ENCODE measurements around the gene KCTD7. TPM values are rescaled to one million over a fixed set of nuclear protein-coding genes. Genes with fewer than 3 reads are reported as not detected.

The KCTD7 gene
- total RNA-seq, 1 experiment from 2014 or later, result 5.5 TPM

GRCh38 chr7:66667023-66667728 is 38.5 kb downstream of the KCTD7 start:
- H3K9me3 Mint-ChIP-seq (ENCODE audit: low read depth, unreplicated experiment), result no peaks in the 10 kb centered on the region
- intact Hi-C loops (cut with micrococcal nuclease; ENCODE audit: unreplicated experiment), result no loop called here
- no peaks in the 10 kb centered on the region for H3K4me1 Mint-ChIP-seq (ENCODE audit: low read depth, unreplicated experiment)
- H3K27me3 Mint-ChIP-seq (ENCODE audit: unreplicated experiment), result no peaks in the 10 kb centered on the region
- peaks cover 4% of the 10 kb centered on the region for H3K36me3 Mint-ChIP-seq (ENCODE audit: insufficient read depth, unreplicated experiment)
- BruUV-seq (replicated peaks), result no TSS peak
- DNase-seq, result no peak
- no peak overlapping the region for H3K27ac Mint-ChIP-seq (ENCODE audit: unreplicated experiment)
- H3K4me3 Mint-ChIP-seq (ENCODE audit: low read depth, unreplicated experiment), result no peak overlapping the region
- TF ChIP-seq CTCF (IDR thresholded peaks at IDR 0.05; ENCODE audit: unreplicated experiment), result no peak
- CTCF ChIA-PET, result no interaction called here

- BruUV-seq (replicated peaks), result no TSS peak
- Mint-ChIP-seq H3K27ac (ENCODE audit: unreplicated experiment) (peak overlapping the region; percentile 68), H3K36me3 (ENCODE audit: insufficient read depth, unreplicated experiment) (peaks cover 3% of the 10 kb centered on the region), H3K27me3 (ENCODE audit: unreplicated experiment) (no peaks in the 10 kb centered on the region), H3K9me3 (ENCODE audit: low read depth, unreplicated experiment) (no peaks in the 10 kb centered on the region), H3K4me3 (ENCODE audit: low read depth, unreplicated experiment) (no peak overlapping the region), H3K4me1 (ENCODE audit: low read depth, unreplicated experiment) (no peaks in the 10 kb centered on the region)
- intact Hi-C loops (cut with micrococcal nuclease; ENCODE audit: unreplicated experiment), result no loop called here
- no peak for DNase-seq
- CTCF ChIA-PET, result no interaction called here
- TF ChIP-seq CTCF (IDR thresholded peaks at IDR 0.05; ENCODE audit: unreplicated experiment), result no peak
Measured at GRCh38 chr7:66668112-66668511, 39.4 kb downstream of the KCTD7 start.

- Mint-ChIP-seq H3K27me3 (ENCODE audit: unreplicated experiment) (no peaks in the 10 kb centered on the region), H3K4me1 (ENCODE audit: low read depth, unreplicated experiment) (no peaks in the 10 kb centered on the region), H3K9me3 (ENCODE audit: low read depth, unreplicated experiment) (no peaks in the 10 kb centered on the region), H3K27ac (ENCODE audit: unreplicated experiment) (peak overlapping the region; percentile 68), H3K36me3 (ENCODE audit: insufficient read depth, unreplicated experiment) (no peaks in the 10 kb centered on the region), H3K4me3 (ENCODE audit: low read depth, unreplicated experiment) (no peak overlapping the region)
- TF ChIP-seq CTCF (IDR thresholded peaks at IDR 0.05; ENCODE audit: unreplicated experiment), result no peak
- no TSS peak for BruUV-seq (replicated peaks)
- no peak for DNase-seq
- CTCF ChIA-PET, result no interaction called here
- intact Hi-C loops (cut with micrococcal nuclease; ENCODE audit: unreplicated experiment), result no loop called here
Measured at GRCh38 chr7:66668677-66669076, 40.0 kb downstream of the KCTD7 start.

- no peaks in the 10 kb centered on the region for H3K27me3 Mint-ChIP-seq (ENCODE audit: unreplicated experiment)
- H3K4me3 Mint-ChIP-seq (ENCODE audit: low read depth, unreplicated experiment), result no peak overlapping the region
- H3K36me3 Mint-ChIP-seq (ENCODE audit: insufficient read depth, unreplicated experiment), result peaks cover 3% of the 10 kb centered on the region
- DNase-seq, result no peak
- BruUV-seq (replicated peaks), result no TSS peak
- TF ChIP-seq CTCF (IDR thresholded peaks at IDR 0.05; ENCODE audit: unreplicated experiment), result no peak
- no peaks in the 10 kb centered on the region for H3K4me1 Mint-ChIP-seq (ENCODE audit: low read depth, unreplicated experiment)
- intact Hi-C loops (cut with micrococcal nuclease; ENCODE audit: unreplicated experiment), result no loop called here
- CTCF ChIA-PET, result no interaction called here
- no peak overlapping the region for H3K27ac Mint-ChIP-seq (ENCODE audit: unreplicated experiment)
- H3K9me3 Mint-ChIP-seq (ENCODE audit: low read depth, unreplicated experiment), result no peaks in the 10 kb centered on the region
Measured at GRCh38 chr7:66669088-66669487, 40.4 kb downstream of the KCTD7 start.

Data from Calu3 (cell line).